ENCODE results near the gene LRRIQ1. TPM values are rescaled to one million over a fixed set of nuclear protein-coding genes. Genes with fewer than 3 reads are reported as not detected.
"Not testable (repeated sequence)": the region's sequence is repeated elsewhere in the genome, so short reads cannot be mapped to it uniquely, and the experiment has no call there.

Gene LRRIQ1
- total RNA-seq, 2 donors from 2014 or later: 0.05 TPM; not detected in 1

DNA sequence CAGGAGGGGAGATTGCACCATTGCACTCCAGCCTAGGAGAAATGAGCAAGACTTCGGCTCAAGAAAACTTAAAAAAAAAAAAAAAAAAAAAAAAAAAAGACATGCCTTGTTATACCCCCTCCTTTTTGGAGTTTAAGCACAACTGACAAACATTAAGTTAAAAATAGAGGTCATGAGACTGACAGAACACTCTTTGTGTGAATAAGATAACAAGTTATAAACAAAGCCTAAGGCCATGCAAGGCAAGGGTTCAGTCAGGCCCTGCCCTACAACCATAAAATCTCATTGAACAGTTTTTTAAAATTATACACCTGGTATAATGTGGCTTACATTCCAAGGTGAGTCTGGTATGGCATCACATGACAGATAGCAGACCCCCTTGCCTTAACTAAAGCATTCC is 39.4 kb upstream of the LRRIQ1 start:
- intact Hi-C loops (cut with DNase I): no loop called here
- Histone ChIP-seq H3K9ac (ENCODE audit: low read depth in 2 of 2, low read length in 2 of 2) (no peak overlapping the region), H3K27ac (no peak overlapping the region), H3K36me3 (no peaks in the 10 kb centered on the region), H3K9me3 (no peaks in the 10 kb centered on the region), H3K4me3 (no peak overlapping the region), H3K4me1 (no peaks in the 10 kb centered on the region), H3K27me3 (no peaks in the 10 kb centered on the region)
- TF ChIP-seq, protein P1, sequence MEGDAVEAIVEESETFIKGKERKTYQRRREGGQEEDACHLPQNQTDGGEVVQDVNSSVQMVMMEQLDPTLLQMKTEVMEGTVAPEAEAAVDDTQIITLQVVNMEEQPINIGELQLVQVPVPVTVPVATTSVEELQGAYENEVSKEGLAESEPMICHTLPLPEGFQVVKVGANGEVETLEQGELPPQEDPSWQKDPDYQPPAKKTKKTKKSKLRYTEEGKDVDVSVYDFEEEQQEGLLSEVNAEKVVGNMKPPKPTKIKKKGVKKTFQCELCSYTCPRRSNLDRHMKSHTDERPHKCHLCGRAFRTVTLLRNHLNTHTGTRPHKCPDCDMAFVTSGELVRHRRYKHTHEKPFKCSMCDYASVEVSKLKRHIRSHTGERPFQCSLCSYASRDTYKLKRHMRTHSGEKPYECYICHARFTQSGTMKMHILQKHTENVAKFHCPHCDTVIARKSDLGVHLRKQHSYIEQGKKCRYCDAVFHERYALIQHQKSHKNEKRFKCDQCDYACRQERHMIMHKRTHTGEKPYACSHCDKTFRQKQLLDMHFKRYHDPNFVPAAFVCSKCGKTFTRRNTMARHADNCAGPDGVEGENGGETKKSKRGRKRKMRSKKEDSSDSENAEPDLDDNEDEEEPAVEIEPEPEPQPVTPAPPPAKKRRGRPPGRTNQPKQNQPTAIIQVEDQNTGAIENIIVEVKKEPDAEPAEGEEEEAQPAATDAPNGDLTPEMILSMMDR (IDR thresholded peaks at IDR 0.05): no peak
- DNase-seq: no peak

DNA sequence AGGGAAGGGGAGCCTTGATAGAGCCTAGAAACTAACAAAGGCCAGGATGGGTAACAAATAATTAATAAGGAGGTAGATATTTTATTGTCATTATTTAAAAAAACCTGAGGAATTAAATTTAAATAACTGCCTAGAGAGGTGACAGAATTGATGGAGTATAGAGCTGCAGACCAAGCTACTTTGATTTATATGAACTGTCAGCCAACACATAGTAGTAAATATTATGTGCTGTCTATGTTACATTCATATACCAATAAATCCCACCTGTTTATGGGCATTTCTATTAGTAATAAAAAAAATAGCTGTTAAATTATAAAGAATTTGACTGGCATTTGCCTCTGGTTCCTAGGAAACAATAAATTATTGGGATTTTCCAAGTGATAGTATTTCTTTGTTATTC is 37.8 kb upstream of the LRRIQ1 start:
- no peak for DNase-seq
- Histone ChIP-seq H3K27me3 (no peaks in the 10 kb centered on the region), H3K9ac (ENCODE audit: low read depth in 2 of 2, low read length in 2 of 2) (no peak overlapping the region), H3K4me3 (no peak overlapping the region), H3K36me3 (no peaks in the 10 kb centered on the region), H3K4me1 (no peaks in the 10 kb centered on the region), H3K9me3 (no peaks in the 10 kb centered on the region), H3K27ac (no peak overlapping the region)
- TF ChIP-seq, protein P1 (IDR thresholded peaks at IDR 0.05): no peak
- intact Hi-C loops (cut with DNase I): no loop called here

DNA sequence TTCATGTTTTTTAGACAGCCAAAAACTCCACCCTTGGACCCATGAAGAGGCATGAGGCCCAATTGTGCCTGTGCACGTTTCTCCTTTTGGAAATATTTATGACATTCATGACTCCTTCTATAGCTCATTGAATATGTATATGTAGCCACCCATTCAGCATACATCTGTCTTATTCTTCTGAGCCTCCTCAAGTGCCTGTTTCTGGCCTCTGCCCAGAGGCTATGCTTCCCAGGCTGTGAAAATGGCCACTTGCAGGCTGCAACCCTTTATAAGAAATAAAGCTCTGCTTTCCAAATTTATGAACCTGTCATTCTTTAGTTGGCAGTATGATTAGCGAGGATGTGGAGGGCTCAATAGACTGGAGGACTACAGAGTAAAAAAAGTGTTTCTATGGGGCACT is 35.4 kb upstream of the LRRIQ1 start:
- Histone ChIP-seq H3K4me1 (no peaks in the 10 kb centered on the region), H3K9me3 (no peaks in the 10 kb centered on the region), H3K27ac (no peak overlapping the region), H3K4me3 (no peak overlapping the region), H3K27me3 (no peaks in the 10 kb centered on the region), H3K36me3 (no peaks in the 10 kb centered on the region), H3K9ac (ENCODE audit: low read depth in 2 of 2, low read length in 2 of 2) (no peak overlapping the region)
- intact Hi-C loops (cut with DNase I): no loop called here
- TF ChIP-seq, protein P1 (IDR thresholded peaks at IDR 0.05): no peak
- DNase-seq: no peak

DNA sequence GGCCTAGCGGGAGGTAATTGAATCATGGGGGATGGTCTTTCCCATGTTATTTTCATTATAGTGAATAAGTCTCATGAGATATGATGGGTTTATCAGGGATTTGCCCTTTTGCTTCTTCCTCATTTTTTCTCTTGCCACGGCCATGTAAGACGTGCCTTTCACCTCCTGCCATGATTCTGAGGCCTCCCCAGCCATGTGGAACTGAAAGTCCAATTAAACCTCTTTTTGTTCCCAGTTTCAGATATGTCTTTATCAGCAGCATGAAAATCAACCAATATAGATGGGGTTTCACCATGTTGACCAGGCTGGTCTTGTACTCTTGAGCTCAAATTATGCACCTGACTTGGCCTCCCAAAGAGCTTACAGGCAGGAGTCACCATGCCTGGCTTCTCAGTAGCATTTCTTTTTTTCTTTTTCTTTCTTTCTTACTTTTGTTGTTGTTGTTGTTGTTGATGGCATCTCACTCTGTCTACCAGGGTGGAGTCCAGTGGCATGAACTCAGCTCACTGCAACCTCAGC is 33.3 kb upstream of the LRRIQ1 start:
- Histone ChIP-seq H3K27me3 (no peaks in the 10 kb centered on the region), H3K27ac (no peak overlapping the region), H3K4me3 (no peak overlapping the region), H3K9ac (ENCODE audit: low read depth in 2 of 2, low read length in 2 of 2) (no peak overlapping the region), H3K9me3 (no peaks in the 10 kb centered on the region), H3K36me3 (no peaks in the 10 kb centered on the region), H3K4me1 (no peaks in the 10 kb centered on the region)
- TF ChIP-seq, protein P1 (IDR thresholded peaks at IDR 0.05): no peak
- intact Hi-C loops (cut with DNase I): no loop called here
- DNase-seq: no peak

DNA sequence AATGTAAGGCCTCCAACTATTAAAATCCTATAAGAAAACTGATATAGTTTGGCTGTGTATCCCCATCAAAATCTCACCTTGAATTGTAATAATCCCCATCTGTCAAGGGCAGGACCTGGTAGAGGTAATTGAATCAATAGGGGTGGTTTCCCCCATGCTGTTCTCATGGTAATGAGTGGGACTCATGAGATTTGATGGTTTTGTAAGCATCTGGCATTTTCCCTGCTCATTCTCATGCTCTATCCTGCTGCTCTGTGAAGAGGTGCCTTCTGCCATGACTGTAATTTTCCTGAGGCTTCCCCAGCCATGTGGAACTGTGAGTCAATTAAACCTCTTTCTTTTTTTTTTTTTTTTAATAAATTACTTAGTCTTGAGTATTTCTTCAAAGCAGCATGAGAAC is 31.9 kb upstream of the LRRIQ1 start:
- intact Hi-C loops (cut with DNase I): no loop called here
- DNase-seq: no peak
- no peak overlapping the region for H3K27ac ChIP-seq
- H3K9me3 ChIP-seq: no peaks in the 10 kb centered on the region
- H3K4me3 ChIP-seq: no peak overlapping the region
- H3K4me1 ChIP-seq: no peaks in the 10 kb centered on the region
- no peaks in the 10 kb centered on the region for H3K27me3 ChIP-seq
- H3K9ac ChIP-seq (ENCODE audit: low read depth in 2 of 2, low read length in 2 of 2): no peak overlapping the region
- no peaks in the 10 kb centered on the region for H3K36me3 ChIP-seq
- TF ChIP-seq, protein P1 (IDR thresholded peaks at IDR 0.05): no peak

DNA sequence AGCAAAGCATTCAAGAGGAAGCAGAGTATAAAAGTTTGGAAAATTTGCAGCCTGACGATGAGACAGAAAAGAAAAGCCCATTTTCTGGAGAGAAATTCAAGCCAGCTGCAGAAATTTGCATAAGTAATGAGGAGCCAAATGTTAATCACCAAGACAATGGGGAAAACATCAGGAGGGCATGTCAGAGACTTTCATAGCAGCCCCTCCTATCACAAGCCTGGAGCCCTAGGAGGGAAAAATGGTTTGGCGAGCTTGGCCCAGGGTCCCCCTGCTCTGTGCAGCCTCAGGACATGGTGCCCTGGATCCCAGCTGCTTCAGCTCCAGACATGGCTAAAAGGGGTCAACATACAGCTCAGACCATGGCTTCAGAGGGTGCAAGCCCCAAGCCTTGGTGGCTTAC is 31.1 kb upstream of the LRRIQ1 start:
- not testable (repeated sequence) for H3K4me1 ChIP-seq, H3K9me3 ChIP-seq

More for the DNA sequence above, 31.1 kb upstream of the LRRIQ1 start:
- H3K27me3 ChIP-seq; intact Hi-C loops (cut with DNase I); DNase-seq; H3K36me3 ChIP-seq; H3K9ac ChIP-seq (ENCODE audit: low read depth in 2 of 2, low read length in 2 of 2); H3K27ac ChIP-seq; H3K4me3 ChIP-seq: not testable (repeated sequence)

Measured in colonic mucosa (tissue), 4 donors.